Prostate gland (tissue), 2 donors: ENCODE measurements around the gene ROR1.

Source experiments
- POLR2AphosphoS5 ChIP-seq: sonication (generic); formaldehyde crosslinking; IDR thresholded peaks from one replicate; pipeline ENCODE4 v1.6.1; 2017; ENCODE audit warnings: antibody characterized with exemption
- TF ChIP-seq, protein P1 (sequence below), 4 experiments: fragments of 200-600 bp in 2 of 4; fragments of 450-650 bp in 2 of 4; sonication (generic) in 2 of 4; IDR thresholded peaks; 1 replicate in 3 of 4; 2 replicates in 1 of 4; pipeline ENCODE4 v1.5.1; 2016 to 2019; ENCODE audit warnings: antibody characterized with exemption in 4 of 4, mild to moderate bottlenecking in 2 of 4, moderate library complexity in 2 of 4

DNA sequence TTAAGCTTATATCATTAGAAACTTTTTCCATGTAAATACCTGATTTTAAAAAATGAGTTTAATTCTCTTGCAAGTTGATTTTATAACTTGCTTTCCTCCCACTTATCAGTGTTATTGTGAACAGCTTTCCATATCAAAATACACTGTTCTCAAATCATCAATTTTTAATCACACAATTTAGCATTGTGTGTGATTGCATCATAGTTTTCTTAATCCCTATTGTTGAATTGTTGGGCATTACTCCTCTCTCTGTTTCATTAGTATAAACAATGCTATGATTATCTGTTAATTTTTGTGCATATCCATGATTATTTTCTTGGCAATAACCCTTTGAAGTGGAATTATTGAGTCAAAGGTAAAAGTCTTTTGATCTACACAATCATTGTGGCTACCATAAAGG is 48.7 kb downstream of the ROR1 start:
- TF ChIP-seq, protein P1, sequence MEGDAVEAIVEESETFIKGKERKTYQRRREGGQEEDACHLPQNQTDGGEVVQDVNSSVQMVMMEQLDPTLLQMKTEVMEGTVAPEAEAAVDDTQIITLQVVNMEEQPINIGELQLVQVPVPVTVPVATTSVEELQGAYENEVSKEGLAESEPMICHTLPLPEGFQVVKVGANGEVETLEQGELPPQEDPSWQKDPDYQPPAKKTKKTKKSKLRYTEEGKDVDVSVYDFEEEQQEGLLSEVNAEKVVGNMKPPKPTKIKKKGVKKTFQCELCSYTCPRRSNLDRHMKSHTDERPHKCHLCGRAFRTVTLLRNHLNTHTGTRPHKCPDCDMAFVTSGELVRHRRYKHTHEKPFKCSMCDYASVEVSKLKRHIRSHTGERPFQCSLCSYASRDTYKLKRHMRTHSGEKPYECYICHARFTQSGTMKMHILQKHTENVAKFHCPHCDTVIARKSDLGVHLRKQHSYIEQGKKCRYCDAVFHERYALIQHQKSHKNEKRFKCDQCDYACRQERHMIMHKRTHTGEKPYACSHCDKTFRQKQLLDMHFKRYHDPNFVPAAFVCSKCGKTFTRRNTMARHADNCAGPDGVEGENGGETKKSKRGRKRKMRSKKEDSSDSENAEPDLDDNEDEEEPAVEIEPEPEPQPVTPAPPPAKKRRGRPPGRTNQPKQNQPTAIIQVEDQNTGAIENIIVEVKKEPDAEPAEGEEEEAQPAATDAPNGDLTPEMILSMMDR (IDR thresholded peaks at IDR 0.05) = no peak
- TF ChIP-seq POLR2AphosphoS5 = no peak
